Erythroblast (primary cell): ENCODE results near the gene SGK1.

ENCODE experiments used
- GATA1 ChIP-seq: IDR thresholded peaks from 2 replicates; pipeline ENCODE4 v1.6.1; 2011; ENCODE audit warnings: low read depth, mild to moderate bottlenecking, control low read depth, low read length, moderate library complexity
- POLR2A ChIP-seq: IDR thresholded peaks from 2 replicates; pipeline ENCODE4 v1.6.1; 2011; ENCODE audit warnings: mild to moderate bottlenecking, low read length

DNA sequence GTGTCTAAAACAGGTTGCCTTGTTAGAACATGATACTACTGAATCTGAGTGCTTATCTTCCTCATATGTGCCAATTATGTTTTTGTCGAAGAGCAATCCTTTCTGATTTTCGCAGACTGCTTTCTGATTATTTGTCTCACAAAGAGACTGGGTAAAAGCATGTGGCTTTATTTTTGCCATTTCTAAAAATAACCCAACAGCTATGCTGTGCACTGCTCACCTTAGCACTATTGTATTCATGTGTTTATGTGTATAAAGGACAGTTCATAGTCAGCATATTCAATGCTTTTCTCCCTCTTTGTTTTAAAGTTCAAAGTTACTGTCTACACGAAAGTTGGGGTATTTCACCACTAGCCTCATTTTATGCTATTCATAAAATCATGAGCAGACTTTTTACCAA is 127.0 kb downstream of the SGK1 start:
- no peak for TF ChIP-seq POLR2A
- TF ChIP-seq GATA1, result no peak
